Calu3 (cell line): ENCODE results near the gene TNFAIP3. TPM values are rescaled to one million over a fixed set of nuclear protein-coding genes. Genes with fewer than 3 reads are reported as not detected.
"Not testable (repeated sequence)": the region's sequence is repeated elsewhere in the genome, so short reads cannot be mapped to it uniquely, and the experiment has no call there.

Source experiments
- BruUV-seq: library from RNA; stranded (reverse); fragments of 400-500 nt; replicated peaks from 2 replicates; lab custom pipeline; 2021; lab: Mats Ljungman, UMichigan
- CTCF ChIA-PET: fragments of 300-600 bp; sonication (Branson Sonifier 250); formaldehyde crosslinking; loops from one replicate; lab custom pipeline; 2022; ENCODE audit warnings: antibody characterized with exemption; lab: Charles Lee
- DNase-seq: peaks from one replicate; pipeline ENCODE4 v3.0.0; 2022
- H3K27ac Mint-ChIP-seq: one replicate; pipeline ENCODE4 v1.8.0; 2022; ENCODE audit warnings: mixed read lengths; ENCODE audit not compliant: unreplicated experiment
- H3K27me3 Mint-ChIP-seq: one replicate; pipeline ENCODE4 v1.8.0; 2022; ENCODE audit warnings: mixed read lengths; ENCODE audit not compliant: unreplicated experiment
- H3K36me3 Mint-ChIP-seq: one replicate; pipeline ENCODE4 v1.8.0; 2022; ENCODE audit warnings: mild to moderate bottlenecking, moderate library complexity, mixed read lengths; ENCODE audit not compliant: insufficient read depth, unreplicated experiment
- H3K4me1 Mint-ChIP-seq: one replicate; pipeline ENCODE4 v1.8.0; 2022; ENCODE audit warnings: mild to moderate bottlenecking, low read depth, mixed read lengths; ENCODE audit not compliant: unreplicated experiment
- H3K4me3 Mint-ChIP-seq: one replicate; pipeline ENCODE4 v1.8.0; 2022; ENCODE audit warnings: mild to moderate bottlenecking, low read depth, moderate library complexity, mixed read lengths; ENCODE audit not compliant: unreplicated experiment
- H3K9me3 Mint-ChIP-seq: one replicate; pipeline ENCODE4 v1.8.0; 2022; ENCODE audit warnings: low read depth, mixed read lengths; ENCODE audit not compliant: unreplicated experiment
- intact Hi-C: fragments of 100-400 bp; cut with micrococcal nuclease; formaldehyde crosslinking; loops from one replicate; pipeline ENCODE4 v1.10.0; 2022; ENCODE audit not compliant: unreplicated experiment
- total RNA-seq: library from RNA; stranded (reverse); gene quantifications from 2 replicates; pipeline ENCODE4 v1.2.3, GENCODE V29; 2022
- TF ChIP-seq, protein P1 (sequence below): fragments of 200-600 bp; IDR thresholded peaks from one replicate; pipeline ENCODE4 v1.8.0; 2022; ENCODE audit warnings: antibody characterized with exemption; ENCODE audit not compliant: unreplicated experiment

The TNFAIP3 gene
- total RNA-seq, 1 experiment from 2014 or later, result 22.6 TPM

DNA sequence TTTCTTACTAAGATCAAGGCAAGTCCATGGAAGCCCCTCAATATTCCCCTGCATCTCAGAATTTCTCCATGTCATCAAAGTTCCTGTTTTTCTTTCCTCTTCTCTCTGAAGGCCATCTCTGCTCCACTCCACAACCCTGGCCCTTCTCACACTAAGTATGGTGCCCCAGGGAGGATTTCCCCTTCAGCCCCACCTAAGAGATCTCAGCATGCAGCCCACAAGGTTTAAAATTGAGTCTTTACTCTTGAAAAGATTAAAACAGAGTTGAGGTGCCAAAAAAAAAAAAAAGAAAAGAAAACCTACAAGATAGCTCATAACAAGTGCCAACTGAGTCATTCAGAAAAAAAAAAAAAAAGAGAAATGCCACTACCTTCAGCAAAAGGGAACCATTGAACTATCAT lies 36.5 kb upstream of the TNFAIP3 start:
- Mint-ChIP-seq H3K9me3 (no peaks in the 10 kb centered on the region), H3K4me1 (no peaks in the 10 kb centered on the region), H3K27ac (no peak overlapping the region), H3K27me3 (no peaks in the 10 kb centered on the region), H3K36me3 (no peaks in the 10 kb centered on the region), H3K4me3 (no peak overlapping the region)
- DNase-seq, result no peak
- BruUV-seq, result no TSS peak
- TF ChIP-seq, protein P1, sequence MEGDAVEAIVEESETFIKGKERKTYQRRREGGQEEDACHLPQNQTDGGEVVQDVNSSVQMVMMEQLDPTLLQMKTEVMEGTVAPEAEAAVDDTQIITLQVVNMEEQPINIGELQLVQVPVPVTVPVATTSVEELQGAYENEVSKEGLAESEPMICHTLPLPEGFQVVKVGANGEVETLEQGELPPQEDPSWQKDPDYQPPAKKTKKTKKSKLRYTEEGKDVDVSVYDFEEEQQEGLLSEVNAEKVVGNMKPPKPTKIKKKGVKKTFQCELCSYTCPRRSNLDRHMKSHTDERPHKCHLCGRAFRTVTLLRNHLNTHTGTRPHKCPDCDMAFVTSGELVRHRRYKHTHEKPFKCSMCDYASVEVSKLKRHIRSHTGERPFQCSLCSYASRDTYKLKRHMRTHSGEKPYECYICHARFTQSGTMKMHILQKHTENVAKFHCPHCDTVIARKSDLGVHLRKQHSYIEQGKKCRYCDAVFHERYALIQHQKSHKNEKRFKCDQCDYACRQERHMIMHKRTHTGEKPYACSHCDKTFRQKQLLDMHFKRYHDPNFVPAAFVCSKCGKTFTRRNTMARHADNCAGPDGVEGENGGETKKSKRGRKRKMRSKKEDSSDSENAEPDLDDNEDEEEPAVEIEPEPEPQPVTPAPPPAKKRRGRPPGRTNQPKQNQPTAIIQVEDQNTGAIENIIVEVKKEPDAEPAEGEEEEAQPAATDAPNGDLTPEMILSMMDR, result no peak
- intact Hi-C loops, result no loop called here
- CTCF ChIA-PET, result interaction anchor here (0.6 kb wide), 1 partner anchor 516 kb away, joined by 3 read pairs; no protein-coding TSS in a partner anchor

GRCh38 chr6:137832110-137832509 lies 34.9 kb upstream of the TNFAIP3 start:
- Mint-ChIP-seq H3K27ac (no peak overlapping the region), H3K36me3 (no peaks in the 10 kb centered on the region), H3K9me3 (no peaks in the 10 kb centered on the region), H3K27me3 (no peaks in the 10 kb centered on the region), H3K4me1 (no peaks in the 10 kb centered on the region), H3K4me3 (no peak overlapping the region)
- CTCF ChIA-PET, result no interaction called here
- no TSS peak for BruUV-seq
- TF ChIP-seq, protein P1, result no peak
- no peak for DNase-seq
- intact Hi-C loops, result no loop called here

- CTCF ChIA-PET, result no interaction called here
- Mint-ChIP-seq H3K36me3 (no peaks in the 10 kb centered on the region), H3K27ac (no peak overlapping the region), H3K27me3 (no peaks in the 10 kb centered on the region), H3K4me1 (no peaks in the 10 kb centered on the region), H3K4me3 (no peak overlapping the region), H3K9me3 (no peaks in the 10 kb centered on the region)
- intact Hi-C loops, result no loop called here
- TF ChIP-seq, protein P1, result no peak
- no TSS peak for BruUV-seq
- no peak for DNase-seq
Measured at GRCh38 chr6:137834508-137834907, 32.6 kb upstream of the TNFAIP3 start.

DNA sequence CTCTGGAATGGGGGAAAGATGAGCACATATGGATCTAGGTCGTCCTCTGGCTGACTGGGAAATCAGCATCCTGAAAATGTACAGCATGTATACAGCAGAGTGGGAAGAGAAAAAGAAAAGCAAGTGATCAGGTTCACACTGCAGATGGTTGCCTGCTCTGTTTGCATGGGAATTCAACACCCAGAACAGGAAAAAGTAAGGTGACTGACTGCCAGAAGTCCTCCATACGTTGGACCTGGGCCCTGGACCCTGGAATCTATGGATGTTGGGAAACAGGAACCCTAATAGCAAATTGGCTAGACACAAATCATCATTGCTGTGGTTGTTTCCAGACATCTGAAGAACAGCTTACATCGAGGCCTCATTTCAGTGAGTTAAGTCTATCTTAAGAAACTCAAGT lies 30.3 kb upstream of the TNFAIP3 start:
- H3K4me3 Mint-ChIP-seq, result no peak overlapping the region
- BruUV-seq, result no TSS peak
- DNase-seq, result no peak

GRCh38 chr6:137838090-137838489 lies 29.0 kb upstream of the TNFAIP3 start:
- H3K4me1 Mint-ChIP-seq, intact Hi-C loops, BruUV-seq, DNase-seq, CTCF ChIA-PET, H3K27me3 Mint-ChIP-seq, H3K27ac Mint-ChIP-seq, H3K9me3 Mint-ChIP-seq, H3K36me3 Mint-ChIP-seq, H3K4me3 Mint-ChIP-seq: not testable (repeated sequence)

More for the DNA sequence above, 30.3 kb upstream of the TNFAIP3 start:
- Mint-ChIP-seq H3K27me3 (no peaks in the 10 kb centered on the region), H3K9me3 (peaks cover 3% of the 10 kb centered on the region), H3K36me3 (no peaks in the 10 kb centered on the region), H3K27ac (no peak overlapping the region), H3K4me1 (no peaks in the 10 kb centered on the region)
- TF ChIP-seq, protein P1, result no peak
- intact Hi-C loops, result no loop called here
- CTCF ChIA-PET, result no interaction called here

GRCh38 chr6:137838597-137838996 lies 28.5 kb upstream of the TNFAIP3 start:
- BruUV-seq, CTCF ChIA-PET, H3K27me3 Mint-ChIP-seq, H3K36me3 Mint-ChIP-seq, DNase-seq, H3K9me3 Mint-ChIP-seq, intact Hi-C loops, H3K4me3 Mint-ChIP-seq, H3K27ac Mint-ChIP-seq, H3K4me1 Mint-ChIP-seq: not testable (repeated sequence)
